HG03064 (cell line): ENCODE measurements around the gene NPRL2.

ENCODE experiments used
- ATAC-seq: cut with Tn5 transposase; IDR thresholded peaks from one replicate; pipeline ENCODE4 v1.9.1; 2021; ENCODE audit warnings: low read depth; ENCODE audit not compliant: unreplicated experiment

NPRL2 gene

DNA sequence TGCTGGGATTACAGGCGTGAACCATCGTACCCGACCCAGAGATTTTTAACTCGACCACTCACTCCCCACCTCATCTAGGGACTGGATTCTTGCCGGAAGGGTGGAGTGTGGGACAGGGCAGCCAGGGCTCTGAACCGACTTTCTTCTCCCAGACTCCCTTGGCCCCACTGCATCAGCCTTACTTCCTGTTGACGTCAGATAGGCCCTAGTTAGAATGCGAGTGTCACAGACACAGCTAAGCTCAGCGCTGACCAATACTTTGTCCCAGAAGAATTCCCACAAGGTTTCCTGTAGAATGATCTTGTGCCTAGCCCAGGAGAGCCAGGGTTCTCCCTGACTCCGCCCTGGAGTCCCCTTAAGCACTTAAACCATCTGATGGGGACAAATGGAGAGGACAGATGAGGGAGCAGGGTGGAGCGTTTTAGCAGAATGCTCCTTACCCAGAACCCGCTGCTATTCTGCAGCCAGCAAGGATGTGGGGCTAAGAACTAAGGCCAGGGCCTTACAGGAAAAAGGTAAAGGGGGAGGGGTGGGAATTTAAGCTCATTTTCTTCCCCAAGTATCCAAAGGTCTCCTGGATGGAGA is 16.7 kb downstream of the NPRL2 start:
- no peak for ATAC-seq

DNA sequence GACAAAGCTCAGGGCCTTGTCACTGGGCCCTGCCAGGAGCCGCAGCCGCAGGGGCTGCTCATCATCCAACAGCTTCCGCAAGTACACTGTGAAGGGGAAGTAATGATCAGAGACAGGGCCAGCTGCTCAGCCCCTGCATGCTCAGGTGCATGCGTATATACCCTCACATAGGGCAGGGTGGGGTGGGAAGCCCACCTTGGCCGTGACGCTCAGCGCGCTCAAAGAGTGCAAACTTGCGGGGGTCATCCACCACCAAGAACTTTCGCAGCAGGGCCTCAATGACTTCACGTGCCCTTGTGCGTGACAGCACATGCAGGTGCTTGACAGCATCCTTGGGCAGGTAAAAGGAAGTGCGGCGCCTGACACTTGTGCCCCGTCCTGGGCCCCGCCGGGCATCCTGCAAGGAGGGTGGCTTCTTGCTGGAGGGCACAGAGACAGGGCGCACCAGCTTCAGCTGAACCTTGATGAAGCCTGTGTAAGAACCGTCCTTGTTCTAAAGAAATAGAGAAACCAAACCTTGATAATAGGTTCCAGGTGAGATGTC is 19.1 kb downstream of the NPRL2 start:
- ATAC-seq = no peak

DNA sequence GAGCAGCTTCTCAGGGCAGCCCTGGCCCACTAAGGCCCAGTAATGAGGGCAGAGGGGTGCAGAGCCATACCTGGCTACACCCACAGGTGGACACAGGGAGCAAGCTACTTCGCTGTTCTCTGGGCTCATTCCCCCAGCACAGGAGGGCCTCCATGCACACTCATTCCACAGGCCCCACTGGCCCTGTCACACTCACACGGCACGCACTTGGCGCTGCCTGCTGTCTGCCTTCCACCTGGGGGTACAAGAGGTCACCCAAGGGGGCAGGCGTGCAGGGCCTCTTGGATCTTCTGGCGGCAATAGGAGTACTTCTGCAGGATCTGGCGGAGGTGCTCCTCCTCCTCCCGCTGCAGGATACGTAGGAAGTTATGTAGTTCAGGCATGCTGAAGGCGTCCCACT is 20.2 kb downstream of the NPRL2 start:
- ATAC-seq = no peak

DNA sequence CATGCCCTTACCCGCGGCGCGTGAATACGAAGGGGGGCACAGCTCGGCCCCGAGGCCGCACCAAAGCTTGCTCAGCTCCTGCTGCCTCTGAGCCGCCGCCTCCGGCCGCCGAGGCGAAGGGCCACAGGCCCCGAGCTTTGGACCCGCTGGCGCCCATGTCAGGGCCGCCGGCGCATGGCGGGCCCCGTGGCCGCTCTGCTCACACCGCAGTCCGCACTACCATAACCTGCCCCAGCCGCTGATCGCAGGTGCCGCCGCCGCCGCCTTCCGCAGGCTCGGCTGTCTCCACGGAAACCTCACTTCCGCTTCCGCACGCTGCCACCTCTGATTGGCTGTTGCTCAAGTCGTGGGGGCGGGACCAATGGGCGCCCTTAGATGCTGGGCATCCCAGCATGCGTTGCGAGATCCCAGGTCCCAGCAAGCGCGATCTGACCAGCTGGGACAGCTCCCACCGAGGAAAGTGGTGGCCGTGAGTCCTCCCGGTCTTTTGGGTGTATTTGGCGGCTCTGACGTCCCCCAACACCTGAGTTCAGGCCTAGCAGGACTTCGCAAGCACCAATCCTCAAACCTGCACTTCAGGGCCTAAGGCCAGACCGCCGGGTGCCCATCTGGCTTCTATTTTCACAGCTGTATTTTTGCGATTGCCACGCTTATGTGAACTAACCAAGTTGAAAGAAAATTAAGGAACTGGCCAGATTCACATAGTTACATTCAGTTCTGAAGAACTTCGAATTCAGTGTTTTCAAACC is 22.5 kb downstream of the NPRL2 start, which contains the start of gene TUSC2:
TUSC2 (minus strand) TSS at position 281 of the 749 bp plus-strand sequence; CDS start at position 157, 124 bp downstream.
- peak; percentile 64 for ATAC-seq

DNA sequence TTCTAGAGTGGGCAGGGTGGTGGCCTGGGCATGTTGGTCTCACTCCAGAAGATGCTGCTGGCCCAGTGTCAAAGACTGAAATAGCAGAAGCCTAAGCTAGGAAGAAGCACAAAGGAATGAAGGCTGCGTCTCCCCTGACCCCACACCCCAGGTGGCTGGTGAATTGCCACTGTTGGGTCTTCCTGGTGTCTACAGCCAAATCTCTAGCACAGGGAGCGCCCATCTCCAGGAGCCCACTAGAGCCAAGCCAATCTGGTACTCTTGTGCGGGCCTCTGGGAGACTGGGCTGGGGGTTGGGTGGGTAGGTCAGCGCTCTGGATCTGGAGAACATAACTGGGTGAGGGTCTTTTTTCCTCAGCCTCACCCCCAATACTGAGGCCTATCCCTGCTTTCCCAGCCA is 23.4 kb downstream of the NPRL2 start:
- no peak for ATAC-seq

DNA sequence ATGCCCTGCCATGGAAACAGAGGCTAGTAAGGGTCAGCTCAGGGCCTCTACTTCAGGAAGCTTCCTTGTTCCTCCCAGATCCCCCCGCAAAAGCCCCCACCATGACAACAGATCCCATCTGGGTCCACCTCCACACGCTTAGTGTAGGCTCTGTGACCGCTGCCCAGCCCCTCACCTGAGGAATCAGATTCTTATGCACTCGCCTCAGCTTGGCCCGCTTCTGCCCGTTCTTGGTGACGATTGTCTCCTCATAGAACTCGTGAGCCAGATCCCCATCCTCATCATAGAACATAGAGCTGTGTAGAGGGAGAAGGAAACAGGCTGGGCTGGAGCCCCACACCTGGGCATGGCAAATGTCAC is 24.4 kb downstream of the NPRL2 start:
- no peak for ATAC-seq

DNA sequence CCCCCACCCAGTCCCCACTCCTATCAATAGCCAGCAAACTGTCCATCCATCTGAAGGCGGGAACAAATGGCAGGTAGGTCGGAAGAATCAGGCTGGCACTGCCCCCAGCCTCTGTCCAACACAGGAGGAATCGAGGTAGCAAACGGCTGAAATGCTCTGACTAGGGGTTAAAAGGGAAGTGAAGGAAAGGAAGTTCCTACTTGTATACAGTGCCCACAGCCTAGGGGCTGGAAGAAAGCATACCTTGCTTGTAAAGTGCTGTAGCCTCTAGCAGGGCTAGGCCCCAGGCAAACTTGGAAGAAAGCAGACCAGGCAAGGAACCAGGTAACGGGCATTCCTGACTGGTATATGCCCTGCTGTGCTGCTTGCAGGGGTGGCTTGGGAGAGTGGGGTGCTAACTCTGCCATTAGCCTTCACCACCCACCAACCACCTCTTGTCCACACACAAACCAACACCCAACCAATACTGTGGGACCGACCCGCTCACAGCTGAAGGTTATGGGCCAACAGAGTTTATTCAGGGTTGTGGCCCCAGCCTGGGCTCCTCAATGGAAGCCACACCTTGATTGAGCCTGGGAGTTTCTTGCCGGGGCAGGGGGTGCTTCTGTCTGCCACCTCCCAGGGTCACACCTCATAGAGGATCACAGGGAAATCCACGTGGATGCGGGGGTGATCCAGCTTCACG is 24.9 kb downstream of the NPRL2 start:
- no peak for ATAC-seq

DNA sequence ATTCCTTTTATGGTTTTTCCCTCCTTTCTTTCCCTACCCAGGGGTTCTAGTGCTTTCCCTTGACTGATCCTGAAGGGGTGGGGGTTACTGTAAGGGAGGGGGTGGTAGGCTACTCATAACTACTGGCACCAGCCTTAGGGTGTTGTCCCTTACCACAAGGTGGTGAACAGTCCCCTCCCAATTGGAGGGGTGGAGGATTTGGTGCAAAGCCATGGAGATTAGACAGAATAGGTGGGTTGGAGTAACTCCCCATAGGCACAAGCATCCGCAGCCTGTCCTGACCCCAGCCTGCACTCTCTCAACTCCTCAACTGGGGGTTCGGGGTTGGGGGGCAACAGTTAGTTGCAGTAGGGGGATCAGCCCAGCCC is 25.5 kb downstream of the NPRL2 start:
- no peak for ATAC-seq

DNA sequence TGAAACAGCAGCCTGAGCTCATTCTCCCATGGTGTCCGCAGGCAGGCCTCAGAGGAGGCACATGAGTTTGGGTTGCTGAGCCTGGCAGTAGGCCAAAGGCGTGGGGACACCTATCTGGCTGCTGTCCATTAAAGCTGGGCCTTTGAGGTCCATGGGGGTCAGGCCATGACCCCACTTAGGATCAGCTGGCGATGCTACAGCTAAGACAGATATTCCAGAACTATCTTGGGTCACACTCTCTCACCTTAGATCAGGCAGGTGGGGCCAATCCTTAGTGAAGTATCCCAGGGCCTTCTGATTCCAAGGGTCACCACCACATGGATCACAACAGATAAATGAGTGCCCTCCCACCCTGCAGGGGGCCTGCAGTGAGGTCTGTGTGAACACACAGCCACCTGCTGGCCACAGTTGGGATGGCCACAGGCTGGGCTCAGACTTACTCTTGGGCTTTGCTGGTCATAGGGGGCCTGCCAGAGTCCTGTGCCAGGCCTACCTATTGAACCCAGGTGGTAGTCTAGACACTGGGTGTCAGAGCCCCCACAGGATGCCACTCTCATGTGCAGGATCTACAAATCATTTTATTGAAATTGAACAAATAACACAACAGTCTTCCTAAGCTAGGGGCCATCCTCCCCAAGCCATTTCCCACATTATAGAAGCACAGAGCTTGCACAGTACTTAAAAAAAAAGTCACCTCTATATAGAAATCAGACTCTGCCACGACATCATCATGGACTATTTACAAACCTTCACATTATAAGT is 26.0 kb downstream of the NPRL2 start:
- no peak for ATAC-seq

DNA sequence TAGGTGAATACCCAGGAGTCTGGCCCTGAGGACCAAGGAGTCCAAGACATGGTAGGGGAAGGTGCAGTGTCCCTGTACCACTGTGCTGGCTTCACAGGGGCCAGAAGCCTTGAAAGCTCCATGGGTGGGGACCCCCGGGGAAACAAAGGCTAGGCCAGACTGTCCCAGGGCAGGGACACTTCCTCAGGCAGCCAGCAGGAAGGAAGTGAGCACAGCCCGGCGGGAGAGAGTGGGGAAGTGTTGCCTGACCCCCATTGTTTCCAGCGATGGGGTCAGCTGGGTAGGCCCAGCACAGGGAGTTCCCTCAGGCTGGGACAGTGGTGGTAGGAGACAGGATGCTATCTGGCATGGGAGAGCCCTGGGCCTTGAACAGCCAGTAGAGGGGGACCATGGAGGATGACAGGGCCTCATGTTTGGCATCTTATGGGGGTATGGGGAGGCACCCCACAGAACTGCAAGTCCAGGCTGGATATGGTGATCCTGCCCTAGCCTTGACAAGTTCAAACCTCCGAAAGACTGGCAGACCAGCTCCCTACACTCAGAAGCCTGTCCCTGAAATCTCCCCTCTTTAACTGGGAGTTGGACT is 26.9 kb downstream of the NPRL2 start:
- ATAC-seq = no peak

DNA sequence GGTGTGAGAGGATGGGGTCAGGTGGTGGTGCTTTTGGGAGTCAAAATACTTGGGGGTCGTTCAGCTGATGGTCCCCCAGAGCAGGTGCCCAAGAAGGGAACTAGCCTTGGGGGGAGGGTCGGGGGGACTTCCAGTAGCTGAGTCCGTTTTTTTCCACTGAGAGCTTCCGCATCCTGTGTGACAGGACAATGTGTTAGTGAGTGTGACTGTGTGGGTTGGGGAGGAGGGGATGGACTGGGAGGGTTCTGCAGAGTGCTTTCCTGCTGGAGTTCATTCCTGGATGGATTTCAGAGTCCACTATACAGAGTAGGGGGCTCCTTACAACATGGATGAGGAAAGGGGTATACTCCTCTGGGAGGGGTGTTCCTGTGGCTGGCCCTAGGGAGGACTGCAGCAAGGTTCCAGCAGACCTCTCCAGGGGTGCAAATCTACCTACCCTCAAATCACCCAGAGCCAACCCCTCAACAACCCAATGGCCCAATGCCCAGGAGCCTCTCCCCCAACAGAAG is 27.4 kb downstream of the NPRL2 start:
- ATAC-seq = no peak

DNA sequence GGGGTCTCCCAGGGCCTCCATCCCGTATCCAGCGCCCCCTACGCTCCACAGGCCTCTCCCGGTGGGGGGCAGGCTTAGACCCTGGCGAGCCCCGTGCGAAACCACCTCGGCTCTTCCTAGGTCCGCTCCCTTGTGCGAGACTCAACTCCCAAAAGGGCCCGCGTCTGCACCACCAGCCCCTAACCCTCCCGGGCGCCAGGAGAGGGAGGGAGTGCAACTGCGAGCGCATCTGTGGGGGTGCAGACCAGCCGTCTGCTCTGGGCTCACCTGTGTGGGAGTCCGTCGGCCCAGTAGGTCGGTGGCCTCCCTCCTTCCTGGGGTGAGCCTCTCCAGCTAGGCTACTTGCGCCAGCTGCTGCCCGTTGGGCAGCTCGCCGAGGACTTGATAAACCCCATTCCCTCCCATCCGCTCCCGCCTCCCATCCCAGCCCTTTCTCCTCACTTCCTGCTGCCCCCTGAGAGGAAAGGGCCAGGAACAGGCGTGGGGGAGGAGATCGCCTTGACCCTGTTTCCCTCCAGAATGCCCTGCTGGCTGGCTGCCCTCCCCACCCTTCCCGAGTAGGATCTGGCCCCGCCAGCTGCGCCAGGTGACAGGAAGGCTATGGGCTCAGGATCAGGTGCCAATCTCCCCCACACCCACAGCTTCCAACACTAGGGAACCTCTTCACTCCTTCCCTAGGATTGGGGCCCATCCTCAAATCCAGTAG is 28.0 kb downstream of the NPRL2 start, which contains the start of gene HYAL2:
HYAL2 (minus strand) TSS at position 360 of the 706 bp plus-strand sequence. CDS start 2,256 bp downstream, outside the sequence.
- no peak for ATAC-seq

DNA sequence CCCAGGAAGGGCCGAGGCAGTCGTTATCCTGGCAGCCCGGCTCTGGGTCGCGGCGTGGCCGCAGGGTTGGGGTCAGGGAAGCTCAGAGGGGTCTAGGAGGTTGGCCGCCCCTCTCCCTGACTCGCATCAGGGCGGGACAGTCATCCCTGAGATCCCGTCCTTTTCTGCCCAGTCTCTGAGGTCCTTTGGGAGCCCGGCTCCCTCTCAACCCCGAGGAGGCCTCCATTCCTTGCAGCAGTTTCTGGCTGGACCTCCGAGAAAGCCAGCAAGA is 28.5 kb downstream of the NPRL2 start:
- ATAC-seq = no peak

DNA sequence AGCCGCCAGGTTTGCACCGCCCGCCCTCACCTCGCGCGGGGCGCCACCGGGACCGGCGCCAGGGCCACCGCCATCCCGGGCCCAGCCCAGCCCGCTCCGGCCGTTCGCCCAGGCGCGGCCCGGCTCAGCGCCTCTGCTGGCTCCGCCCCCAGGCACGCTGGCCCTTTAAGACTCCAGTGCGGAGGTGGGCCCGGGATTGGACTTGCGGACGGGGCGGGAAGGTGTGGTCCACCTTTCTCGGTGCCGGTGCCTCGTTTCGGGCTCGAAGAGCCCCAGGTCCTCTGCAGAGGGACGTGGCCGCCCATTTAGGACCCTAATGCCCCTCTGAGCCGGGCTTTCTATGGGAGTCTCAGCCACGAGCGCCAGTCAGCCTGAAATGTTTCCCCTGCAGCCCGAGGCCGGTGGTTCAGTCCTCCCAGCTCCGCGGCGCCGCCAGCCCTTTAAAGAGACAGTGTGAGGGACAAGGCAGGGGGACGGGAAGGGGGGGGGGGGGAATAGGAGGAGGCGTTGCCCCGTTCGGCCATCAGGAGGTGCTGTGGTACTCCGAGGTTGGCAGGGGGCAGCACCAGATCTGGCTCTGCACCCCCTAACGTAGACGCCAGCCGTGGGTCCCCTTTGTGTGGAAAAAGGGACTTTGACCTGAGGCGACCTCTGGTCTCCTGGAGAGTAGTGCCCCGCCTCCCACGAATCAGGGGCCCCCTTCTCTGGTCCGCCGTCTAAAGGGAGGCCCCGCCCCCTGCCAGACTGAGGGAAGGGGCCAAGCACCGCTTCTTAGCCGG is 29.1 kb downstream of the NPRL2 start:
- ATAC-seq = peak; percentile 79

DNA sequence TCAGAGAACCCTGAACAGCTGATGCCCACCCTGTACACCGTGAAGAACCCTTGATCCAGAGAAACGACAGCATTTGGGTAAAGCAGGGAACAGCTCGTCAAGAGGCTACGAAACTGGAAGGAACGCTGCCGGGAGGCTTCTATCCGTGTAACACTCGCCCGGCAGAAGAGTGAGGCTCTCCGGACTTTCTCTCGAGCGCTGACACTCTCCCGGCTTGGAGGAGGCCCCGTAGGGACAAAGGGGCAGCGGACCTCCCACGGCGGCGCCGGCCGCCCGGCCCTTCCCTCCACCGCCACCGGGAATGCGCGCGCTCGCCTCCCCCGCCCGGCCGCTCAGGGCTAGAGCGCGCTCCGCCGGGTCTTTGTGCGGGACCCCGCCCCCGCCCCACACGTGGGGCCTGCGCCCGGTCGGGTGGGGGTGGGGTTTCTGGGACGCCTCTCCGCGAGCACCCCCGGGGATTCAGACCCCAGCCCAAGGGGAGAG is 29.7 kb downstream of the NPRL2 start:
- peak; percentile 48 for ATAC-seq

DNA sequence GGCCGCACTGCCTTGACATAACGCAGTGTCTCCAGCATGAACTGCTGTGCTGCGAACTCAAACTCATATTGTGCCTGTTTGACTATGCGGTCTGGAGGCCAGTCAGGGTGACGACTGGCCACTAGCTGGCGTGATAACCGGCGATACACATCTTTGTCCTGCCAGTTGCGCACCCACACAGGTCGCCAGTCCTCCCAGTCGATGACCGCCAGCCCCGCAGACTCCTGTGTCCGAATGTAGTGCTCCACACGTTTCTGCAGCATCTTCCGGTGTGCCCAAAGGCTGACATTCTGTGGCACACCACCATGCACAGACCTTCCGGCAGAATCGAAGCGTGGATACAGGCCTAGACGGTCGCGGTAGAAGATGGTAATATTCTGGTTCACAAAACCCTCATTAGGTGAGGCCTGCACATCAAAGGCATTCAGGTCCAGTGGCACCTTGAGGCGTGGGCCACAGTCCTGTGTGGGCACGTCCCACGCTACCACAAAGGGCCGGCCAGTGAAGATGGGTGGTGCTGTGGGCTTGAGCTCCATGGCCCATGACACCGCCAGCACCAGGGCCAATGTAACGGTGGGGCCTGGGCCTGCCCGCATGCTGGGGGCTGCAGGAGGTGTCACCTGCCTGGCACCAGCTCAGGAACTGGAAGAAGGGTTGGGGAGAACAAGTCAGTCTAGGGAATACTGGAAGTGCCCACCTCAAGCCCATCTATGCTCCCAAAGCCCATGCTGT is 30.5 kb downstream of the NPRL2 start:
- ATAC-seq = no peak

DNA sequence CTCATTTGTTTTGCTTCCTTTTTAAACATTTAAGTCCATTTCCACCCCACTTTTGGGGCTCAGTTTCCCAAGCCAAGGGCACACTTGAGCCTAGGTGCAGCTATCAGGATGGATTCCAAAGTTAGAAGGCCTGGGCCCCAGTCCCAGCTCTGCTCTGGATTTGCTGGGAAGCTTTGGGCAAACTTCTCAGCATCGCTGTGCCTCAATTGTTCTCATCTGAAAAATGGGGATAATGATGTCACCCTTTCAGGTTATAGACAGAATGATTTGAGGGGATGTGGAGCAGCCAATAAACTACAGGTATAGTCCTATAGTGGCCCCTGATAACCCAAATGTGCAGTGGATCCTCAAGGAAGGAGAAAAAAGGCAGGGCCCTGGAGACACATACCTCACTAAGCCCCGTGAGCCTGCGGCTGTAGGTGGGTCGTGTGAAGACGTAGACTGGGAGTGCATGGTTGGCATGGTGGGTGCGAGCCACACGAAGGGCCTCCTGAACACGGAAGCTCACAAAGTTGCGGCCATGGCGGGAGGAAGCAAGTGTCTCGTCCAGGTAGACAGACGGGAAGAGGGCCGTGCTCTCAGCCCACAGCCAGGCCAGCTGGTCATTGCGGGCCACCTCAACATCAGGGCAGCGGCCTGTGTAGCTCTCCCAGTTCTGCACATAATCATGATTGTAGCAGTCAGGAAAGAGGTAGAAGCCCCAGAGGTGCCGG is 31.2 kb downstream of the NPRL2 start:
- no peak for ATAC-seq

DNA sequence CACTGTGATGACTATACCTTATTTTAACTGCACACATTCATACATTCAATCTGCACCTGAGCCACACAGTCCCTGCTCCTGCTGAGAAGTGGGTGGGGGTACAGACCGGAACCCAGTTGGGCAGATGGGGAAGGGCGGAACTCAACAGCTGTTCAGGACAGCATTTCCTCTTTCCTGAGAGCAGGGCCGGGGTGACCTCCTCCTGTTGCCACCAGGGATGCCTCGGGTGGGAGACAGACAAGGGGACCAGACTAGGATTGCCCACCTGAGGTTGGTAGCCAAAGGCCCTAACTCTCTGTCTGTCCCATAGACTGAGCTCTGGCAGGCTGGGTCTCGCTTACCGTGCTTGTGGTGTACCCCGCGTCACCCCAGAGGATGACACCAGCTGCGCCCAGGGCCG is 32.0 kb downstream of the NPRL2 start:
- no peak for ATAC-seq
